Stimulated activated CD4-positive, alpha-beta T cell treated with anti-CD3 and anti-CD28 coated beads, Interleukin-12 subunit alpha, Interleukin-12 subunit beta, amount 100 ng/mL, for 24 hours (primary cell): Measurements from ENCODE around the gene RFX1.
"Not testable (repeated sequence)": the region's sequence is repeated elsewhere in the genome, so short reads cannot be mapped to it uniquely, and the experiment has no call there.

Experiments used
- DNase-seq, 2 experiments: peaks; one replicate each; pipeline ENCODE4 v3.0.0-alpha.2; 2020; ENCODE audit warnings: low read depth in 2 of 2

RFX1 gene

DNA sequence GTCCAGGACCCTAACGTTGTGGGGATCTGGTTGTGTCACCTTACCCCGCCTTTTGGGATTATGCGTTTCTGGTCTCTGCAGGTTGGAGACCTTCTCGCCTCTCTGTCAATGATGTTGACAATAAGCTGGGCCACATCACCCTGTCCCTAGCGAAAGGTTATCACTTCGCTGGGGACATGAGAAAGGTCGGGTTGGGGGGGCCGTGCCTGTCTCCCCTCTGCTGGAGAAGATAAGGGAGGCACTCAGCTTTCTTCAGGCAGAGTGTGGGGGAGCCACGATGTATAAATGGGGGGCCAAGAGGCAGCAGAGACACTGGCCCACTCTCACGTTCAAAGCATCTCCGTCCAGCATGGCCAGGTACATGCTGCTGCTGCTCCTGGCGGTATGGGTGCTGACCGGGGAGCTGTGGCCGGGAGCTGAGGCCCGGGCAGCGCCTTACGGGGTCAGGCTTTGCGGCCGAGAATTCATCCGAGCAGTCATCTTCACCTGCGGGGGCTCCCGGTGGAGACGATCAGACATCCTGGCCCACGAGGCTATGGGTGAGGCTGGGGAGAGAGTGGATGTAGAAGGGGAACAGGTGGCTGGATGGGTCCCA lies 21.8 kb upstream of the RFX1 start, which contains the start of gene RLN3:
Gene RLN3, plus strand, starts transcription at position 293 of the 595 bp plus-strand sequence. Its CDS starts 57 bp downstream, at position 350.
- DNase-seq: no peak

DNA sequence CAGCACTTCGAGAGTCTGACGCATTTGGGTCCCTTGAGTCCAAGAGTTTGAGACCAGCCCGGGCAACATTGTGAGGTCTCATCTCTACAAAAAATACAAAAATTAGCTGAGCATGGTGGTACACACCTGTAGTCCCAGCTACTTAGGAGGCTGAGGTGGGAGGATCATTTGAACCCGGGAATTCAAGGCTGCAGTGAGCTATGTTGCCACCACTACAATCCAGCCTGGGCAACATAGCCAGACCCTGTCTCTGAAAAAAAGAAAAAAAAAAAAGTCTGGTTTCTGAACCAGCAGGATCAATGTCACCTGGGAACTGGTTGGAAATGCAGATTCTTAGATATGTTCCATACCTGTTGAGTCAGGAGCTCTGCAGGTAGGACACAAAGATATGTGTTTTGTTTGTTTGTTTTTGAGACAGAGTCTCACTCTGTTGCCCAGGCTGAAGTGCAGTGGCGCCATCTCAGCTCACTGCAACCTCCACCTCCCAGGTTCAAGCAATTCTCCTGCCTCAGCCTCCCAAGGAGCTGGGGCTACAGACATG lies 20.6 kb upstream of the RFX1 start:
- DNase-seq: not testable (repeated sequence)

DNA sequence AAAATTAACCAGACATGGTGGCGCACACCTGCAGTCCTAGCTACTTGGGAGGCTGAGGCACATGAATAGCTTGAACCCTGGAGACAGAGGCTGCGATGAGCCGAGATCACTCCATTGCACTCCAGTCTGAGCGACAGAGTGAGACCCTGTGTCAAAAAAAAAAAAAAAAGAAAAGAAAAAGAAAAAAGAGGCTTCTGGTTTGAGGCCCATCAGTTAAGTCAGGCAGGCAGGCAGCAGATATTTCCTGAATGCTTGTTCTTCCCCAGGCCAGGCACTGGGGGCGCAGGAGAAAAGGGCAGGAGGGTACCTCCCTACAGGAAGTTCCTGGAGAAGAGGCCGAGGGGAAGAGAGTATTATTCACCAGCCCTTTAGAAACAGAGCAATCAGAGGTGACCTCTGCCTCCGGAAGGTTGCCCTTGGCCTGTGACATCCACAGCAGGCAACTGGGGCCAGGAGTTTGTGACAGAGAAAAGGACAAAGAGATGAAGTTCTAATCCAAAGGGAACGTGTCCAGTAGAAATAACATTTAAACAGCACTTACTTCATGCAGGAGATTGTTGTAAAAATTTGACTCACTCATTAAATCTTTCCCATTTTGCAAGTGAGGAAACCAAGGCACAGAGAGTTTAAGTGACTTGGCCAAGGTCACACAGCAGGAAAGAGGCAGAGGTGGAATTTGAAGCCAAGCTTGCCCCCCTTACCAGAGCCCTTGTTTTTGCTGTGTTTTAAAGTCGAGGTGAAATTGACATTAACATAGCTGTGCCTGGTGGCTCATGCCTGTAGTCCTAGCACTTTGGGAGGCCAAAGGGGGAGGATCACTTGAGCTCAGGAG lies 17.5 kb upstream of the RFX1 start:
- no peak for DNase-seq

- no peak for DNase-seq
Measured at GRCh38 chr19:14022469-14022868, 16.3 kb upstream of the RFX1 start.

GRCh38 chr19:14021474-14021873 lies 15.4 kb upstream of the RFX1 start:
- DNase-seq: no peak

DNA sequence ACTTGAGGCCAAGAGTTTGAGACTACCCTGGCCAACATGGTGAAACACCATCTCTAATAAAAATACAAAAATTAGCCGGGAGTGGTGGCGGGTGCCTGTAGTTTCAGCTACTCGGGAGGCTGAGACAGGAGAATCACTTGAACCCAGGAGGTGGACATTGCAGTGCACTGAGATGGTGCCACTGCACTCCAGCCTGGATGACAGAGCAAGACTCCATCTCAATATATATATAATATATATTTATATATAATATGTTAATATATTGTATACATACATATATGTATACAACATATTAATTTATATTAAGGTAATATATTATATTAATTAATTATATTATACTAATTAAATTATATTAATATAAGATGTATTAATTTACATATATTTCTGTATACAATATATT lies 13.6 kb upstream of the RFX1 start:
- DNase-seq: not testable (repeated sequence)

- no peak for DNase-seq
Measured at GRCh38 chr19:14019100-14019499, 13.0 kb upstream of the RFX1 start.

- DNase-seq: no peak
Measured at GRCh38 chr19:14015524-14016035, 9.5 kb upstream of the RFX1 start.

GRCh38 chr19:14012378-14012915 lies 6.3 kb upstream of the RFX1 start:
- no peak for DNase-seq

DNA sequence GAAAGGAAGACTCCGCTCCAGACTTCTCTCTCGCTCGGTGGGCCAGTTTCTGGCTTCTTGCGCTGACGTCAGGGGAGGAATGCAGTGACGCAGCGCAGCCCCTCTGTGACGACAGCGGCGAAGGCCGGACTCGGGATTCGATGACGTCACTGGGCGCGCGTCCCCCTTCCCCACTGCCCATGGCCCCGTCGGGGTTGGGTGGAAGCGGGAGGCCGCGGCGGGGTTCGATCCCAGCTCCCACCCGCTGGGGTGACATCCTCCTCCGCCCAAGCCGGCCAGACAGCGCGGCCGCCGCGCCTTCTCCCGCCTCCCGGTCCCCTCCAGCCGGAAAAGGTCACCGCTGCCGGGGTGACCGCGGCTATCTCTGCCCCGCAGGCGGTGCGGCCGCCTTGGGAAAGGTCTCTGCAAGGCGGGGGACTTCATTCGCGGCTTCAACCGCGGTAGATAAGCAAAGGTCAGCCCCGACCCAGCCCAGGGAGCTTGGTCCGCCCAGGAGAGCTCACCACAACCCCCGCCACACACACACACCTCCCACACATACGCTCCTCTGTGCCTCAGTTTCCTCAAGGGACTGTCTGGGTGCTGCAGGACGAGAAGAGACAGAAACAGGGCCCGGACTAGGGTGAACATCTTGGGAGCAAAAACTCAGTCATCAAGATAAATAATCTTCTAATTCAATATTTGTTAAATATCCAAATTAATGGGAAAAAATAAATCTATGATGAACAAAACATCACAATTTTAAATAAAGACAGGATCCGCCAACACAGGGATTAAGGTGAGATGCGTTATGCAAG lies 844 bp upstream of the RFX1 start:
- DNase-seq: no peak

DNA sequence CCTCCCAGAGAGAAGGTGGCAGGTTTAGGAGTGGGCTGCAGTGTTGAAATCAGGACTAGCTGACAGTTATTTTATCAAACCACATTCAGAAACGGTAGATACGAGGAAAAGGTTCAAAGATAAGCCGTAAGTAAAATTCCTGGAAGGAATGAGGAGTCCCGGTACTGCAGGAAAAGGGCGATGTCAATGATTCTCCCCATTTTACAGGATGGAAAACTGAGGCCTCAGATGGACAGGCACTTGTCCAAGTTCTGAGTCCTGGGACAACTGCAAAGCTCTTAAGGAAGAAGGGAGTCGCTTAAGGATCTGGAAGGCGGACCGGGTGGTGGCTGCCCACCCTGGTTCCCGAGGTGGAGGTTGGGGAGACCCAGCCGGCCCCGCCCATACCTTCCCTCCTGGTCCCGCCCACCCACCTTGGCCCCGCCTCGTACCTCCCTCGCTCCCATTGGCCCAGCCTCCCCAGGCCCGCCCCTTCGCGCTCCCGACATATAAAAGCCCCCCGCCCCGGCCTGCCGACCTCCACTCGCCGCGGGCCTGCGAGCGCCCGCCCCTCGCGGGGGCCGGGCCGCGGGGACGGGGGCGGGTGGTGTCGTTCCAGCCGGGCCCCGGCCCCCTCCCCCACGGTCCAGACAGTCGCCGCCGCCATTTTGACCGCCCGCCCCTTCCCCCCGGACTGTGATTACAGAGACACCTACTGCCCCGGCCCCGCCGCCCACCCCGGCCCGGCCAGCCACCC lies 603 bp downstream of the RFX1 start:
- DNase-seq: peak; percentile 74 to 91

DNA sequence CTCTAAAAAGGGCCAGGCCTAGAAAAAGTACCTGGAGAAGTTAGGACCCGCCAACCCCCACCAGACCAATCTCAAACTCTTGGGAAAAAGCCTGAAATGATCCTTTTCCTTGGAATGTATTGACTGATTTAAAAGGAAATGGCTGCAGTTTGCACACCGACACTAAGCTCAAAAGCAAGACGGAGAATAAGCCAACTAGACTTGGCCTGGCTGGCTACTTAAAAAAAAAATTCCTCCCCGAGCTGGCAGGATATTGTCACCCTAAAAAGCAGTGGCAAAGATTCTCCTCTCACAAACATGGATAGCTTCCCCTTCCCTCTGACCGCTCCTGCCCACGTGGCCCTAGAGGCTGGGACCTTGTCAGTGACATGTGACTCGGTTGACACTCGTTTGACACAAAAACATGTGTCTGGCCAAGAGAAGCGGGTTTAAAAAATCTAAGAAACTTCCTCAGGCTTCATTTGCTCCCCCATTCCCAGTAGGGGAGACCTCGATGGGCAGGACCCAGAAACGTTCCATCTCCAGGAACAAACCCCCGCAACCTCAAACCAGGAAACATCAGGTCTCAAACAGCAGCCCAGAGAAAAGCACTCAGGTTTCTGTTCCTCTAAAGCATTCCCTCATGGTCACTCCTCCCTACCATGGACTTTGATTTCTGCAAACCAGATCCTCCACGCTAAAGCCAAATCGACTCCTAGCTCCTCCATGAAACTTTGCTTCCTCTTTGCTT lies 1.3 kb downstream of the RFX1 start:
- DNase-seq: no peak

GRCh38 chr19:14003251-14004055 lies 2.7 kb downstream of the RFX1 start:
- no peak for DNase-seq

- DNase-seq: no peak
Measured at GRCh38 chr19:14002571-14003250, 3.4 kb downstream of the RFX1 start.

DNA sequence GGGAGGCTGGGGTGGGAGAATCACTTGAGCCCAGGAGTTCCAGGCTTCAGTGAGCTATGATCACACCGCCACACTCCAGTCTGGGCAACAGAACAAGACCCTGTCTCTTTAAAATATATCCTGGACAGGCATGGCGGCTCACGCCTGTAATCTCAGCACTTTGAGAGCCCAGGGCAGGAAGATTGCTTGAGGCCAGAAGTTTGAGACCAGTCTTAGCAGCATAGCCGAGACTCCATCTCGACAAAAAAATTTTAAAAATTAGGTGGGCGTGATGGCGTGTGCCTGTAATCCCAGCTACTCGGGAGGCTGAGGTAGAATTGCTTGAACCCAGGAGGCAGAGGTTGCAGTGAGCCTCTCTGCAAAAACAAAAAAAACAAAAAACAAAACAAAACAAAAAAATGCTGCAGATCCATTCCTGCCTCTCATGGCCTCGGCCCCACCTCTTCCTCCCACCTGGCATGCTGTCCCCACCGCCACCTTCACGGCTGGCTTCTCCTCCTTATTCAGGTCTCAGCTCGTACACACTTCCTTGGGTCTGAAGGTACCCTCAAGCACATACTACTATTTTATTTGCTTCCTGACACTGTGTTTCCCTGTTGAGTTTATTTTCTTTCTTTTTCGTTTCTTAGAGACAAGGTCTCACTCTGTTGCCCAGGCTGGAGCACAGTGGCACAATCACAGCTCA lies 5.3 kb downstream of the RFX1 start:
- DNase-seq: no peak

DNA sequence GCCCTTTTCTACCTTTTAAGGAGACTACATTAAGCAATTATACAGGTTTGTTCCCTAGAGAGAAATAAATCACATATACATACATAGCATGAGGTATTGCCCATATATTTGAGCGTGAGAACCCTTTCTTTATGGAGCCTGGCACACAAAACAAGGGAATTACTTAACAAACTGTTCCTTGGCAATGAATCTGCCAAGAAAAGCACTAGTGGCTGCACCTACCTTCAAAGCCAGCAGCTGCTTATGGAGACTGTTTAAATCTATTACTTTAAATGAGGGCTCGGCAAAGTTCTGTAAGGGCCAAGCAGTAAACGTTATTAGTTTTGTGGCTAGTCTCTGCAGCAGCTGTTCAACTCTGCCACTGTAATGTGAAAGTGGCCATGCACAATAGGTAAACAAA lies 7.0 kb downstream of the RFX1 start:
- no peak for DNase-seq

DNA sequence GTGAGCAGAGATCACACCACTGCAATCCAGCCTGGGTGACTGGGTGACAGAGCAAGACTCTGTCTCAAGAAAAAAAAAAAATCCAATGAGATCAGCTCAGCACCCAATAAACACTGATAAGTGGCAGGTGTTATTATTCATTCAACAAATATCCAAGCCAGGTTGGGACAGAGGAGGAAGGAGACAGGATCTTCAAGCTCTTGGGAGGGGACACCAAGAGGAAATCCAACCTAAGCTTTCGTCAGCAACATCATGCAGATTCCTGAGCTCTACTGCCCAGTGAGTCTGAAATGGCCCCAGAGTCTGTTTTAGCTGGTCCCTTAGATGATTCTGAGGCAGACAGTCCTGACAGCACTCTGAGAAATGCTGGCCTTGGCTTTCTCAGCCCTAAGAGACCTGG lies 7.7 kb downstream of the RFX1 start:
- DNase-seq: no peak

GRCh38 chr19:13997631-13997962 lies 8.5 kb downstream of the RFX1 start:
- DNase-seq: no peak
